ENCODE measurements around the gene SNAPC3.

DNA sequence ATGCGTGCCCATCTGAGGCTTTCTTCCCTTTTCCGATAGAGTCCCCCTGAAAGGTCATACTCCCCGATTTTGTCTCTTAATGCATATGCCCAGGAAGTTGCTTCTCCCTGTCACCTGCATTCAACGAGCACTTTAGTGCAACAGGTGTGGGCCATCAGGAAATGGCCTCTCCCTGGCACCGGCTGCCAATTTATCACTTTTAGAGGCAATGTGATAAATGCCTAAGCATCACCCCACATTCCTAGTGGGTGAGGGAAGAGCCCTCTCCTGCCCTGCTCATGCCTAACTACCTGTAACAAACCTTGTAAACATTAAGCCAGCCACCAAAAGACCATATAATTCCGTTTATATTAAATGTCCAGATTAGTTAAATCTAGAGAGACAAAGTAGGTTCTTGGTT, 1.1 kb upstream of the SNAPC3 start:
- TF ChIP-seq, protein P1, sequence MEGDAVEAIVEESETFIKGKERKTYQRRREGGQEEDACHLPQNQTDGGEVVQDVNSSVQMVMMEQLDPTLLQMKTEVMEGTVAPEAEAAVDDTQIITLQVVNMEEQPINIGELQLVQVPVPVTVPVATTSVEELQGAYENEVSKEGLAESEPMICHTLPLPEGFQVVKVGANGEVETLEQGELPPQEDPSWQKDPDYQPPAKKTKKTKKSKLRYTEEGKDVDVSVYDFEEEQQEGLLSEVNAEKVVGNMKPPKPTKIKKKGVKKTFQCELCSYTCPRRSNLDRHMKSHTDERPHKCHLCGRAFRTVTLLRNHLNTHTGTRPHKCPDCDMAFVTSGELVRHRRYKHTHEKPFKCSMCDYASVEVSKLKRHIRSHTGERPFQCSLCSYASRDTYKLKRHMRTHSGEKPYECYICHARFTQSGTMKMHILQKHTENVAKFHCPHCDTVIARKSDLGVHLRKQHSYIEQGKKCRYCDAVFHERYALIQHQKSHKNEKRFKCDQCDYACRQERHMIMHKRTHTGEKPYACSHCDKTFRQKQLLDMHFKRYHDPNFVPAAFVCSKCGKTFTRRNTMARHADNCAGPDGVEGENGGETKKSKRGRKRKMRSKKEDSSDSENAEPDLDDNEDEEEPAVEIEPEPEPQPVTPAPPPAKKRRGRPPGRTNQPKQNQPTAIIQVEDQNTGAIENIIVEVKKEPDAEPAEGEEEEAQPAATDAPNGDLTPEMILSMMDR (IDR thresholded peaks at IDR 0.05): no peak
- TF ChIP-seq POLR2A (IDR thresholded peaks at IDR 0.05): no peak
- TF ChIP-seq POLR2AphosphoS5 (IDR thresholded peaks at IDR 0.05): no peak
- no peak for TF ChIP-seq EP300 (IDR thresholded peaks at IDR 0.05)
